ENCODE measurements around the gene RERE. TPM values are rescaled to one million over a fixed set of nuclear protein-coding genes. Genes with fewer than 3 reads are reported as not detected.

Gene RERE
- total and polyA plus RNA-seq, 2 donors (not counting 3 experiments of a cell fraction or from before 2014, with no cell fraction given): 14.1 to 113 TPM

DNA sequence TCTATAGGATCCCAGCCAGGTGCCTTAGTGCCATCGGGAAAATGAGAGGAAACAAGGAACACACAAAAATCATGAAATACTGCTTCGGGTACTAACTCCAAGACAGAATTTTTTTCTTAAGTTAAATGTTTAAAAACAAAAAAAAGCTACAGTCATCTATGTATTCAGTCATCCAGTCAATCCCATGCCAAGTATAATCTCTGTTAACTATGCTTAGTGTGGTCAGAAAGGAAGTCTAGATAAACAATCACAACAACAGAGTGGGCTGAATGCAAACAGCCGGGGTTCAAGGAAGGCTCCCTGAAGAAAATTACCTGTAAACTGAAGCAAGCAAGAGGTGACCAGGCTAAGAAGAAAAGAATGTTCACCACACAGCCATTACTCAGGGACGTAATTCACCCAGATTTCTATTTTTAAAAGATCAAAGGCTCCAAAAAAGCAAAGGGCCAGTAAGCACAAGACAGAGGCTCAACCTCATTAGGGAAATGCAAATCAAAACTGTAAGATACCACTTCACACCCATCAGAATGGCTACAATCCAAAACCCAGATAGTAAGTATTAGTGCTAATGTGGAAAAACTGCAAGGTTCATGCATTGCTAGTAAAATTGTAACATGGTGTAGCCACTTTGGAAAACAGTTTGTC is 53.0 kb downstream of the RERE start:
- Histone ChIP-seq H3K4me1 (ENCODE audit: control insufficient read depth, extremely low read depth, insufficient read depth, low read length) (peaks cover 11% of the 10 kb centered on the region), H3K9me3 (replicated peaks; ENCODE audit: control insufficient read depth, insufficient read depth, low read length) (no peaks in the 10 kb centered on the region), H2AFZ (ENCODE audit: low read depth, low read length) (no peak overlapping the region), H4K20me1 (replicated peaks; ENCODE audit: control insufficient read depth, extremely low read depth, insufficient read depth, low read length) (peaks cover 2% of the 10 kb centered on the region), H3K4me3 (replicated peaks in 1 of 3; ENCODE audit: insufficient read depth in 1 of 3, low read depth in 1 of 3, low read length in 3 of 3) (no peak overlapping the region), H3K9ac (replicated peaks; ENCODE audit: extremely low read depth, insufficient read depth, low read length) (no peak overlapping the region), H3K27ac (ENCODE audit: insufficient read depth, low read depth, low read length) (no peak overlapping the region), H3K36me3 (ENCODE audit: control insufficient read depth in 2 of 2, extremely low read depth in 1 of 2, insufficient read depth in 2 of 2, low read length in 2 of 2) (no peaks in the 10 kb centered on the region), H3K27me3 (ENCODE audit: control insufficient read depth in 2 of 2, insufficient read depth in 2 of 2, low read length in 2 of 2) (no peaks in the 10 kb centered on the region), H3K9me1 (replicated peaks; ENCODE audit: control insufficient read depth, extremely low read depth, insufficient read depth, low read length) (no peaks in the 10 kb centered on the region), H3K79me2 (ENCODE audit: control insufficient read depth, insufficient read depth, low read length) (peaks cover 2% of the 10 kb centered on the region), H3K4me2 (ENCODE audit: insufficient read depth, low read length) (no peak overlapping the region)
- DNase-seq (ENCODE audit: low read depth, low spot score): no peak
- intact Hi-C loops (cut with micrococcal nuclease) (no loop called here), dilution Hi-C loops (cut with MboI; ENCODE audit: extremely low pct_ligation_motif_present, low sequenced_read_pairs) (no loop called here)
- no peak for FAIRE-seq
- TF ChIP-seq POLR2A (IDR thresholded peaks at IDR 0.05; ENCODE audit: low read depth, low read length): no peak
- no peak for TF ChIP-seq JUN (IDR thresholded peaks at IDR 0.05; ENCODE audit: borderline replicate concordance, insufficient read depth, insufficient read length, low read depth)
- no peak for TF ChIP-seq EZH2 (IDR thresholded peaks at IDR 0.05; ENCODE audit: borderline replicate concordance, low read depth, low read length, severe bottlenecking)
- TF ChIP-seq, protein P1, sequence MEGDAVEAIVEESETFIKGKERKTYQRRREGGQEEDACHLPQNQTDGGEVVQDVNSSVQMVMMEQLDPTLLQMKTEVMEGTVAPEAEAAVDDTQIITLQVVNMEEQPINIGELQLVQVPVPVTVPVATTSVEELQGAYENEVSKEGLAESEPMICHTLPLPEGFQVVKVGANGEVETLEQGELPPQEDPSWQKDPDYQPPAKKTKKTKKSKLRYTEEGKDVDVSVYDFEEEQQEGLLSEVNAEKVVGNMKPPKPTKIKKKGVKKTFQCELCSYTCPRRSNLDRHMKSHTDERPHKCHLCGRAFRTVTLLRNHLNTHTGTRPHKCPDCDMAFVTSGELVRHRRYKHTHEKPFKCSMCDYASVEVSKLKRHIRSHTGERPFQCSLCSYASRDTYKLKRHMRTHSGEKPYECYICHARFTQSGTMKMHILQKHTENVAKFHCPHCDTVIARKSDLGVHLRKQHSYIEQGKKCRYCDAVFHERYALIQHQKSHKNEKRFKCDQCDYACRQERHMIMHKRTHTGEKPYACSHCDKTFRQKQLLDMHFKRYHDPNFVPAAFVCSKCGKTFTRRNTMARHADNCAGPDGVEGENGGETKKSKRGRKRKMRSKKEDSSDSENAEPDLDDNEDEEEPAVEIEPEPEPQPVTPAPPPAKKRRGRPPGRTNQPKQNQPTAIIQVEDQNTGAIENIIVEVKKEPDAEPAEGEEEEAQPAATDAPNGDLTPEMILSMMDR (IDR thresholded peaks at IDR 0.05; ENCODE audit: extremely low read depth in 1 of 2, insufficient read depth in 1 of 2, low read depth in 1 of 2, low read length in 2 of 2): no peak
- no peak for TF ChIP-seq MYC (IDR thresholded peaks at IDR 0.05; ENCODE audit: low read depth, low read length)
- TF ChIP-seq POLR2AphosphoS5 (IDR thresholded peaks at IDR 0.05; ENCODE audit: insufficient read depth, low read depth, low read length): no peak
- TF ChIP-seq, protein P2, sequence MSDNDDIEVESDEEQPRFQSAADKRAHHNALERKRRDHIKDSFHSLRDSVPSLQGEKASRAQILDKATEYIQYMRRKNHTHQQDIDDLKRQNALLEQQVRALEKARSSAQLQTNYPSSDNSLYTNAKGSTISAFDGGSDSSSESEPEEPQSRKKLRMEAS (IDR thresholded peaks at IDR 0.05; ENCODE audit: insufficient read depth, insufficient read length): no peak
- no peak for TF ChIP-seq GATA2 (IDR thresholded peaks at IDR 0.05; ENCODE audit: insufficient read depth, insufficient read length, low read depth, low read length)
- no TSS peak for BruUV-seq (replicated peaks)
- ChIA-PET POLR2A (no interaction called here), CTCF (interaction anchor here (1.2 to 3.6 kb wide), 2 partner anchors 11 to 85 kb away, joined by 4 to 14 read pairs; no protein-coding TSS in a partner anchor)
